ENCODE results near the gene TARS1. TPM values are rescaled to one million over a fixed set of nuclear protein-coding genes. Genes with fewer than 3 reads are reported as not detected.

The TARS1 gene
- total RNA-seq, 1 donor from 2014 or later, result 254 TPM

DNA sequence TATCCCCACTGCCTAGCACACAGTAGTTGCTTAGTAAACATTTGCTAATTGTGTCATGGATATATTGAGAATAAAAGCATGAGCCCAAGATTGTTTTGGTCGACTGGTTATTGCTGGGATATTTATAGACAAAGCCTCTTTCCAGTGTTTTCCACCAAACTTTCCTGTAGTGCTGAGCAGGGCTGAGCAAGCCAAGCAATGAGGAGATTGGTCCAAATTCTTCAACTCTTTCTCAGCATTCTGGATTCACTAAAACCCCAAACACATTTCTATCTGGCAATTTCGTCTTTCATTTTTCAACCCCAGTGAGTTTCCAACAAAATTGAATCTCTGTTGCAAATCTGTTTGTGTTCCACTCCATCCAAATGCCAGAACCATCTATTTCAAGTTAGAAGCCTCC is 31.9 kb upstream of the TARS1 start:
- Mint-ChIP-seq H3K4me3 (ENCODE audit: unreplicated experiment) (no peak overlapping the region), H3K4me1 (ENCODE audit: low read depth) (peaks cover 14% of the 10 kb centered on the region), H3K9me3 (ENCODE audit: low read depth) (no peaks in the 10 kb centered on the region), H3K36me3 (ENCODE audit: low read depth) (no peaks in the 10 kb centered on the region), H3K27ac (ENCODE audit: unreplicated experiment) (no peak overlapping the region), H3K27me3 (ENCODE audit: low read depth) (no peaks in the 10 kb centered on the region)
- TF ChIP-seq, protein P1, sequence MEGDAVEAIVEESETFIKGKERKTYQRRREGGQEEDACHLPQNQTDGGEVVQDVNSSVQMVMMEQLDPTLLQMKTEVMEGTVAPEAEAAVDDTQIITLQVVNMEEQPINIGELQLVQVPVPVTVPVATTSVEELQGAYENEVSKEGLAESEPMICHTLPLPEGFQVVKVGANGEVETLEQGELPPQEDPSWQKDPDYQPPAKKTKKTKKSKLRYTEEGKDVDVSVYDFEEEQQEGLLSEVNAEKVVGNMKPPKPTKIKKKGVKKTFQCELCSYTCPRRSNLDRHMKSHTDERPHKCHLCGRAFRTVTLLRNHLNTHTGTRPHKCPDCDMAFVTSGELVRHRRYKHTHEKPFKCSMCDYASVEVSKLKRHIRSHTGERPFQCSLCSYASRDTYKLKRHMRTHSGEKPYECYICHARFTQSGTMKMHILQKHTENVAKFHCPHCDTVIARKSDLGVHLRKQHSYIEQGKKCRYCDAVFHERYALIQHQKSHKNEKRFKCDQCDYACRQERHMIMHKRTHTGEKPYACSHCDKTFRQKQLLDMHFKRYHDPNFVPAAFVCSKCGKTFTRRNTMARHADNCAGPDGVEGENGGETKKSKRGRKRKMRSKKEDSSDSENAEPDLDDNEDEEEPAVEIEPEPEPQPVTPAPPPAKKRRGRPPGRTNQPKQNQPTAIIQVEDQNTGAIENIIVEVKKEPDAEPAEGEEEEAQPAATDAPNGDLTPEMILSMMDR (IDR thresholded peaks at IDR 0.05), result no peak
- no peak for DNase-seq (ENCODE audit: low spot score)

DNA sequence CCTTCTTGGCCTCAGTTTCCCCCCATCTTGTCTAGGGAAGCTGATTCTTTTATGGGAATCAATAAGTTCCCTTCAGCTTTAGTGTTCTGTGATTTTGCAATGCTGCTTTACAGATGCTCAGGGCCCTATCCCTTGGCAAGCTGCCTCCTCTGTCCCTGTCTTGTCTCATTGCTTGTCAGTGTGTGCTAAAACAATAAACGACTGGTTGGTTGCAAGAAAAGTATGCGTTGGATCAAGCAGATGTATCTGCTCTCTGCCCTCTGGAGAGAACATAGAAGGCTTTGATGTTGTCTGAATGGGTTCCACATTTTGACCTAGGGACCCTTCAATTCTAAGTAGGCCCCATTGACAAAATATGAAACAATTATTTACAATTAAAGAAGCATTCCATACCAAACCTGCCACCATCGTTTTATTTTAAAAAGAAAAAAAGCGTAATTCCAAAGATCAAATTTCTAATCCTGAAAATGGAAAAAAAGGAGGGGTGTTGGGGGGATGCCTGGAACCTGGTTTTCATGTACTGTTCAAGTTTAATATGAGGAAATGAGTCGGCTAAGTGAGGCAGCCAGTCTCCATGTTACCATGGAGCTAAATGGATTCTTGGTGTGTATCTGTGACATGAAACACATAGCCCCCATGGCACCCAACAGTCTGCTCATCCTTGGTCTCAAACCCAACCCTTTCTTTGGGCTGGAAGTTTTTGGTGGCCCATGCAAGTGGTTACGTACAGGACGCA is 31.2 kb upstream of the TARS1 start:
- peaks cover 20% of the 10 kb centered on the region for H3K4me1 Mint-ChIP-seq (ENCODE audit: low read depth)
- no peak overlapping the region for H3K27ac Mint-ChIP-seq (ENCODE audit: unreplicated experiment)
- H3K9me3 Mint-ChIP-seq (ENCODE audit: low read depth), result no peaks in the 10 kb centered on the region
- DNase-seq (ENCODE audit: low spot score), result no peak
- H3K4me3 Mint-ChIP-seq (ENCODE audit: unreplicated experiment), result no peak overlapping the region
- H3K27me3 Mint-ChIP-seq (ENCODE audit: low read depth), result no peaks in the 10 kb centered on the region
- TF ChIP-seq, protein P1 (IDR thresholded peaks at IDR 0.05), result no peak
- no peaks in the 10 kb centered on the region for H3K36me3 Mint-ChIP-seq (ENCODE audit: low read depth)

DNA sequence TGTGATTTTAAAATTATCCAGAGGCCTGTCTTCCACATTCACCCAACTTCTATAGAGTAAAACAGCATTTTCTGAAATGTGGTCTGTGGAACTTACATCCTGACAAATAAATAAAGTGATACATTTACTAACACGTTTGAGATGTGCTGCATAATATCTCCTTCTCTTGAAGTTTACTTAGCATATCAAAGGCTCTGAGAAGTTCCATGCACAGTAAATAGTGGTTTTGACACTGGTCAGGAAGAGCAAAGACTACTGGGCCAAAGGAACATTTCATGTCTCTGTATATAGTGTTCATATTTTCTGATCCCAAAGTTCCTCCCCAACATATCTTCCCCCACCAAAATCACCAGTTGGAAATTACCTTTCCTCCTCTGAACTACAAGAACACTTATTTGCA is 30.5 kb upstream of the TARS1 start:
- Mint-ChIP-seq H3K9me3 (ENCODE audit: low read depth) (no peaks in the 10 kb centered on the region), H3K4me1 (ENCODE audit: low read depth) (peaks cover 20% of the 10 kb centered on the region), H3K4me3 (ENCODE audit: unreplicated experiment) (no peak overlapping the region), H3K36me3 (ENCODE audit: low read depth) (no peaks in the 10 kb centered on the region), H3K27me3 (ENCODE audit: low read depth) (no peaks in the 10 kb centered on the region), H3K27ac (ENCODE audit: unreplicated experiment) (no peak overlapping the region)
- TF ChIP-seq, protein P1 (IDR thresholded peaks at IDR 0.05), result no peak
- no peak for DNase-seq (ENCODE audit: low spot score)

DNA sequence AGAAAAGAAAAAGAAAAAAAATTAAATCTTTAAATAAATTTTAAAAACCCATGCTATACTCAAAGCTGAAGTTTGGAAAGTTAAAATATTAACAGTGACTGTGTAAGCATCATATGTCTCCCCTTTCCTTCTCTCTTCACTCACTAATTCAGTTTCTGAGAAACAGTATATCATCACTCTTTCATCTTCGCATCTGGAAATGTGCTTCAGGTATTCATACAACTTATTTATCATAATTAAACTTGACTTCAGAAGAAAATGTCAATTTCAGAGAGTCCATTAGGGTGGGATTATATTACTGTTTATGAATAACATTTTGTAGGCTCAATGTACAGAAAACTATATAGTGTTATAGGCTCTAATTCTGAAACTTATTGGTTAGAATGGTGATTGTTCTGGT is 29.3 kb upstream of the TARS1 start:
- no peak overlapping the region for H3K4me3 Mint-ChIP-seq (ENCODE audit: unreplicated experiment)

GRCh38 chr5:33415811-33416354 is 24.9 kb upstream of the TARS1 start:
- no peak overlapping the region for H3K27ac Mint-ChIP-seq (ENCODE audit: unreplicated experiment)
- no peak for DNase-seq (ENCODE audit: low spot score)
- no peak overlapping the region for H3K4me3 Mint-ChIP-seq (ENCODE audit: unreplicated experiment)
- H3K4me1 Mint-ChIP-seq (ENCODE audit: low read depth), result peaks cover 21% of the 10 kb centered on the region
- no peaks in the 10 kb centered on the region for H3K27me3 Mint-ChIP-seq (ENCODE audit: low read depth)
- TF ChIP-seq, protein P1 (IDR thresholded peaks at IDR 0.05), result no peak
- H3K36me3 Mint-ChIP-seq (ENCODE audit: low read depth), result no peaks in the 10 kb centered on the region
- peaks cover 2% of the 10 kb centered on the region for H3K9me3 Mint-ChIP-seq (ENCODE audit: low read depth)

More for the DNA sequence above, 29.3 kb upstream of the TARS1 start:
- H3K9me3 Mint-ChIP-seq (ENCODE audit: low read depth), result no peaks in the 10 kb centered on the region
- no peaks in the 10 kb centered on the region for H3K36me3 Mint-ChIP-seq (ENCODE audit: low read depth)
- H3K27me3 Mint-ChIP-seq (ENCODE audit: low read depth), result no peaks in the 10 kb centered on the region
- peaks cover 20% of the 10 kb centered on the region for H3K4me1 Mint-ChIP-seq (ENCODE audit: low read depth)
- DNase-seq (ENCODE audit: low spot score), result no peak
- TF ChIP-seq, protein P1 (IDR thresholded peaks at IDR 0.05), result no peak
- H3K27ac Mint-ChIP-seq (ENCODE audit: unreplicated experiment), result no peak overlapping the region

Measured in chondrocyte (in vitro differentiated cells).